SHP77 (cell line): ENCODE measurements around the gene SLC22A31.

Source experiments
- DNase-seq, 2 experiments: peaks; one replicate each; lab custom pipeline; 2025; lab: John Stamatoyannopoulos, UW

SLC22A31 gene

DNA sequence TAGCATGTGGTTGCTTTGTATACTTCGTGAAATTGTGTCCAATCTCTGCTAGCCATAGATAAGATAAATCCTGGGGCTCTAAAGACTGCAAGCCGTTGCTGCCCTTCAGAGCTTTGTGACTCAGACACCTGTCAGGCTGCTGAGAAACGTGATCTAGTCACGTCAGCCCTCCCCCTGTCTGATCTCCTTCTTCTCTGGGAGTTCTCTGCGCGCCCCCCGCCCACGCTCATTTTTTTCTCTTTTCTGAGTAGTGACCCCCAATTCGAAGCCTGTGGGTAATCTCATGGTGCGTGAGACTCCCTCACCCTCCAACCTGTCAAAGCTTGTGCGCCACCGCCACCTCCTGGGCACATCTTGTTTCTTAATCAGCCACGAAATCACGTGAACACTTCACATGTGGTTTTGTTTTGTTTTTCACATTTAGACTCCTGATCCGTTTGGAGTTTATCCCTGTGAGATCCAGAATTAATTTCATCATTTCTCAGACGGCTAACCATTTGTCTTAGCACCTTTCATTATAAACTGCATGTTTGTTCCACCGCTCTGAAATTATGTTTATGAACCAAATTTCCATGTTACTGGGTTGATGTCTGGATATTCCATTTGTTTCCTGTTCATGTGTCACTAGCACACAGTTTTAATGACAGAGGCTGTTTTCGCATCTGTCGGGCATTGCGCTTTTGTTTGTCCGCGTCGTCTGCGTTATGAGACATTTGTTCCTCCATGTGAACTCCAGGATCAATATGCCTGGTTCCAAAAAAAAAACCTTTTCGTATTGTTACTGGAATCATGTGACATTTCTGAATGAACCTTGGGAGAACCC lies 16.2 kb upstream of the SLC22A31 start:
- DNase-seq: peak; percentile 83 to 85

GRCh38 chr16:89210904-89211515 lies 10.7 kb upstream of the SLC22A31 start:
- DNase-seq: peak; percentile 63 to 65

DNA sequence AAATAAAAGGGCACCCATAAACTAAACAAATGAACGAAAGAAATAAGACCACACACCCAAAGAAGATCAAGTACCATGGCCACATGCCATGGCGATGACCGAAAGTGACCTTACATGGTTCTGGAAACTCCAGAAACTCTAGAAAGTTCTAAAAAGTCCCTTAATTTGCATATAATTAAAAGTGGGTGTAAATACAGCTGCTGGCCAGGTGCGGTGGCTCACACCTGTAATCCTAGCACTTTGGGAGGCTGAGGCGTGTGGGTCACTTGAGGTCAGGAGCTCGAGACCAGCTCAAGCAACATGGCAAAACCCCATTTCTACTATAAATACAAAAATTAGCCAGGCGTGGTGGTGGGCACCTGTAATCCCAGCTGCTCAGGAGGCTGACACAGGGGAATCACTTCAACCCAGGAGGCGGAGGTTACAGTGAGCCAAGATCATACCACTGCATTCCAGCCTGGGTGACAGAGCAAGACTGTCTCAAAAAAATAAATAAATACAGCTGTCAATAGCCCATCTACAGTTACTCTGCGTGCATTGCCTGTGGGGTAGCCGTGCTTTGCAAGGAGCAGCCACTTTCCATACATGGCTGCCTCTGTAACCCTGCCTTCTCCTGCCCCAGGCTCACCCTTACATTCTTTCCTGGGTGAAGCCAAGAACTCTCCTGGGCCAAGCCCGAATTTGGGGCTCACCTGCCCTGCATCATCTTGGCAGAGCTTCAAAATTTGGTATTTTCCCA lies 10.0 kb upstream of the SLC22A31 start:
- no peak for DNase-seq

GRCh38 chr16:89209522-89210044 lies 9.2 kb upstream of the SLC22A31 start:
- DNase-seq: no peak

DNA sequence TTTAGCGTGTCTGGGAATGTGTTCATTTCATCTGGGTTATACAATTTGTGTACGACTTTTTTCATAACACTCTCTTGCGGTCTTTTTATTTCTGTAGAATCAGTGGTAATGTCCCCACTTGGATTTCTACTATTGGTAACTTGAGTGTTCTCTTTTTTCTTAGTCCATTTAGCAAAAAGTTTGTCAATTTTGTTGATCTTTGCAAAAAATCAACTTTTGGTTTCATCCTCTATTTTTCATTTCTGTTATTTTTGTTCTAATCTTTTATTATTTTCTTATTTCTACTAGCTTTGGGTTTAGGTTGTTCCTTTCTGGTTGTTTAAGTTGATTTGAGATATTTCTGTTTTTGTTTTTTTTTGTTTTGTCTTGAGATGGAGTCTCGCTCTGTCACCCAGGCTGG lies 7.7 kb upstream of the SLC22A31 start:
- DNase-seq: no peak

- no peak for DNase-seq
These were observed 2.3 kb upstream of the SLC22A31 start for GRCh38 chr16:89202422-89203215.

- peak in 1 of 2 experiments; percentile 34 for DNase-seq
These were observed 1.4 kb upstream of the SLC22A31 start for GRCh38 chr16:89201439-89202377.

DNA sequence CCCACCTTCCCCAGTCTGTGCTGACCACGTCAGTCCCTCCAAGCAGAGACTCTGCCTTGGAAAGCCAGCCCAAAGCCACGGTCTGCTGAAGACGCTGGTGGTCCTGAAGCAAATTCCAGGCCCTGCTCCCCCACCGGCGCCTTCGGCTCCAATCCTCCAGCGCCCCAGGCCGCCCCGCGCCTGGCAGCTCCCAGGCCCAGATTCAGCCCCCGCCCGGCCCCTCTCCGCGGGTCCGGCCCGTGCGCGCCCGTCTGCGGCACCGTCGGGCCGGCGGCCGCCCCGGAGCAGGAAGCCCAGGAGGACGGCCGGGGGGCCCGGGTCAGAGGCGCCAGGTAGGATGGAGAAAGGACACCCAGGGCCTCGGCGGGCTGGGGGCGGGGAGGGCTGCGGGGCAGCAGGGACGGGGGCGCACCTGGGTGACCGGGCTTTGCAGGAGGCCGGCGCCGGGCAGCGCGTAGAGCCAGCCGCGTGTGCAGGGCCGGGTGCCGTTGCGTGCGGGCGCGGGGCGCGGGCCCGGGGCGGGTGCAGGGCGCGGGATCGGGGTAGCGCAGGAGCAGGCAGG lies 594 bp upstream of the SLC22A31 start:
- no peak for DNase-seq

- DNase-seq: no peak
These were observed 855 bp downstream of the SLC22A31 start for GRCh38 chr16:89199241-89200123.

DNA sequence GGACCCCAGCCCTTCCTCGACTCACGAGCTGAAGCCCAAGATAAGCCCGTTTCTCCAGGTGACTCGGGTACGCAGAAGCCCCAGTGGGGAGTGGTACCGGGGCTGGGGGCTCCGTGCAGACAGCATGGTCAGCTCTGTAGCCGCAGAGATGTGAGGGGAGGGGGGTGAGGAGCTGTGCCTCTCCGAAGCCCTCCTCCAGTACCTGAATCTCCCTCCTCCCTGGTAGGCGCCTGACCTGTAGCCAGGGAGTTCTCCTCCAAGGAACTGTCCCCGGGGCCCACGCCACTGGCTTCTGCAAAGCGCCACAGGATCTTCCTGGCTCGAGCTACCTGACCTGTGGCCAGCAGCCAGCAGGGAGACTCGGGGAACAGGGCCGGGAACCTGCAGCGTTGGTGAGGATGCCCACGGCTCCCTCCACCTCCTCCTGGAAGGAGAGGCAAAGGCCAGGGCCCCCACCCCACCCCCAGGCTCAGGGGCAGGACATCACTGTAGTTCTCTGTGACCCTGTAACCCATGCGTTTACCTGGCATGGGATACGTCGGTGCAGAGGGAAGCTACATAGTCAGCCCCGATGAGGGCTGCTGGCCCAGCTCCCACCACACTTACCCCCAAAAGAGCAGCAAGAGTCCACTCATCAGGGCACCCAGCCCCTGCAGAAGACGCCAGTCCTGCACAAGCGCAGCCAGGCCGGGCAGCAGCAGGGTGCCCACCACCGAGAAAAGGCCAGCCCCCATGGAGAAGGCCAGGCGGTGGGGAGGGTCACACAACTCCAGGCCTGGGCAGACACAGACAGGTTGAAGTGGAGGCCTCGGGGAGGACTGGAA lies 1.7 kb downstream of the SLC22A31 start:
- DNase-seq: no peak

GRCh38 chr16:89197633-89198416 lies 2.5 kb downstream of the SLC22A31 start:
- no peak for DNase-seq

GRCh38 chr16:89197033-89197632 lies 3.2 kb downstream of the SLC22A31 start:
- no peak for DNase-seq

GRCh38 chr16:89195521-89196171 lies 4.7 kb downstream of the SLC22A31 start:
- DNase-seq: no peak

DNA sequence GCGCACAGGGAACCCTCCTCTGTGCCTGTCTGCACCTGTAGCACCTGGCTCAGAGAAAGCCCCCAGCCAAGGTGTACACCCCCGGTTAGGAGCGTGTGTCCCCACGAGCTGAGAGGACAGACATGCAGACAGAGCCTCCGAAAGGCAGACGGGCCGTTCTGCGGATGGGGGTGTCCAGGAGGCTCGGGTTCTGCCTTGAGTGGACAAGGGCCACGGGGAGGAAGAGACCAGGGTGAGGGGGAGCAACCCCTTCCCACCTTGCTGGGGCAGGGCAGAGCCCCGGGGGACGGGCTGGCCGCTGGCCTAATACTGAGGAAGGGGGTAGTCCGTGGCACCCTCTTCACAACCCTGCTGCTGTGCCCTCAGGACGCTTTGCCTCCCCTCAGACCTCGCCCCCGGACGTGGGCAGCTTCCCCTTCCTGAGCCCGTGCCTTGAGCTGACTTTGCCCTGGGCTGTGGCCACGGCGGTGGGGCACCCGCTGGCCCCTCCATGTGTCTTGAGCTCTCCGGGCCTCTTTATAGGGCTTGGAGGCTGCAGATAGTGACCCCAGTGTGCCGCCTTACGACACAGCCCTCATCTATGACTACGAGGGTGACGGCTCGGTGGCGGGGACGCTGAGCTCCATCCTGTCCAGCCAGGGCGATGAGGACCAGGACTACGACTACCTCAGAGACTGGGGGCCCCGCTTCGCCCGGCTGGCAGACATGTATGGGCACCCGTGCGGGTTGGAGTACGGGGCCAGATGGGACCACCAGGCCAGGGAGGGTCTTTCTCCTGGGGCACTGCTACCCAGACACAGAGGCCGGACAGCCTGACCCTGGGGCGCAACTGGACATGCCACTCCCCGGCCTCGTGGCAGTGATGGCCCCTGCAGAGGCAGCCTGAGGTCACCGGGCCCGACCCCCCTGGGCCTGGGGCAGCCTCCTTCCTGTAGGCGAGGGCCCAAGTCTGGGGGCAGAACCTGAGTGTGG lies 5.7 kb downstream of the SLC22A31 start:
- no peak for DNase-seq

- no peak for DNase-seq
These were observed 6.6 kb downstream of the SLC22A31 start for GRCh38 chr16:89193576-89194293.
